NB4 (cell line): ENCODE measurements around the gene CHAF1B.
"Not testable (repeated sequence)": the region's sequence is repeated elsewhere in the genome, so short reads cannot be mapped to it uniquely, and the experiment has no call there.

Source experiments
- MAX ChIP-seq: IDR thresholded peaks from 2 replicates; pipeline ENCODE4 v1.6.1; 2011; ENCODE audit warnings: low read depth, low read length
- MYC ChIP-seq: IDR thresholded peaks from 2 replicates; pipeline ENCODE4 v1.6.1; 2011; ENCODE audit warnings: low read depth, low read length
- POLR2A ChIP-seq: IDR thresholded peaks from 2 replicates; pipeline ENCODE4 v1.6.1; 2011; ENCODE audit warnings: mild to moderate bottlenecking; ENCODE audit not compliant: insufficient read length; ENCODE audit errors: extremely low read depth
- TF ChIP-seq, protein P1 (sequence below): IDR thresholded peaks from one replicate; pipeline ENCODE4 v1.5.1; 2012; ENCODE audit warnings: low read depth, low read length

GRCh38 chr21:36399736-36400135 is 14.5 kb downstream of the CHAF1B start:
- TF ChIP-seq, protein P1, sequence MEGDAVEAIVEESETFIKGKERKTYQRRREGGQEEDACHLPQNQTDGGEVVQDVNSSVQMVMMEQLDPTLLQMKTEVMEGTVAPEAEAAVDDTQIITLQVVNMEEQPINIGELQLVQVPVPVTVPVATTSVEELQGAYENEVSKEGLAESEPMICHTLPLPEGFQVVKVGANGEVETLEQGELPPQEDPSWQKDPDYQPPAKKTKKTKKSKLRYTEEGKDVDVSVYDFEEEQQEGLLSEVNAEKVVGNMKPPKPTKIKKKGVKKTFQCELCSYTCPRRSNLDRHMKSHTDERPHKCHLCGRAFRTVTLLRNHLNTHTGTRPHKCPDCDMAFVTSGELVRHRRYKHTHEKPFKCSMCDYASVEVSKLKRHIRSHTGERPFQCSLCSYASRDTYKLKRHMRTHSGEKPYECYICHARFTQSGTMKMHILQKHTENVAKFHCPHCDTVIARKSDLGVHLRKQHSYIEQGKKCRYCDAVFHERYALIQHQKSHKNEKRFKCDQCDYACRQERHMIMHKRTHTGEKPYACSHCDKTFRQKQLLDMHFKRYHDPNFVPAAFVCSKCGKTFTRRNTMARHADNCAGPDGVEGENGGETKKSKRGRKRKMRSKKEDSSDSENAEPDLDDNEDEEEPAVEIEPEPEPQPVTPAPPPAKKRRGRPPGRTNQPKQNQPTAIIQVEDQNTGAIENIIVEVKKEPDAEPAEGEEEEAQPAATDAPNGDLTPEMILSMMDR, result not testable (repeated sequence)
- not testable (repeated sequence) for TF ChIP-seq POLR2A, MAX, MYC
